HL-60 (cell line): ENCODE data around the gene WDFY4.

ENCODE experiments used
- DNase-seq, 2 experiments: peaks; one replicate each; pipeline ENCODE4 v3.0.0-alpha.2; 2010 to 2020; ENCODE audit warnings: low read depth in 1 of 2, low spot score in 1 of 2
- H3K27ac ChIP-seq: fragments of 250-450 bp; sonication (Bioruptor Pico); replicated peaks from 2 replicates; pipeline ENCODE4 v1.5.1; 2020; ENCODE audit warnings: mild to moderate bottlenecking, moderate library complexity
- H3K27me3 ChIP-seq: fragments of 250-450 bp; sonication (Bioruptor Pico); 2 replicates; pipeline ENCODE4 v1.5.1; 2021; ENCODE audit warnings: mild to moderate bottlenecking, moderate library complexity; ENCODE audit not compliant: insufficient read depth, poor library complexity, severe bottlenecking
- H3K4me3 ChIP-seq: replicated peaks from 2 replicates; pipeline ENCODE4 v1.5.1; 2011; ENCODE audit warnings: mild to moderate bottlenecking, control low read depth, low read length; ENCODE audit not compliant: insufficient read depth
- GABPA ChIP-seq: IDR thresholded peaks from 2 replicates; pipeline ENCODE4 v1.6.1; 2012; ENCODE audit warnings: low read depth
- POLR2AphosphoS5 ChIP-seq: IDR thresholded peaks from 2 replicates; pipeline ENCODE4 v1.6.1; 2012; ENCODE audit warnings: low read depth
- SPI1 ChIP-seq: IDR thresholded peaks from 2 replicates; pipeline ENCODE4 v1.6.1; 2012; ENCODE audit warnings: low read depth, mild to moderate bottlenecking, borderline replicate concordance
- TF ChIP-seq, protein P1 (sequence below): IDR thresholded peaks from 2 replicates; pipeline ENCODE4 v1.6.1; 2012; ENCODE audit warnings: low read depth; ENCODE audit not compliant: insufficient replicate concordance
- TF ChIP-seq, protein P2 (sequence below): IDR thresholded peaks from one replicate; pipeline ENCODE4 v1.5.1; 2011; ENCODE audit warnings: low read length, control low read depth, inconsistent platforms; ENCODE audit not compliant: insufficient read depth

The WDFY4 gene

DNA sequence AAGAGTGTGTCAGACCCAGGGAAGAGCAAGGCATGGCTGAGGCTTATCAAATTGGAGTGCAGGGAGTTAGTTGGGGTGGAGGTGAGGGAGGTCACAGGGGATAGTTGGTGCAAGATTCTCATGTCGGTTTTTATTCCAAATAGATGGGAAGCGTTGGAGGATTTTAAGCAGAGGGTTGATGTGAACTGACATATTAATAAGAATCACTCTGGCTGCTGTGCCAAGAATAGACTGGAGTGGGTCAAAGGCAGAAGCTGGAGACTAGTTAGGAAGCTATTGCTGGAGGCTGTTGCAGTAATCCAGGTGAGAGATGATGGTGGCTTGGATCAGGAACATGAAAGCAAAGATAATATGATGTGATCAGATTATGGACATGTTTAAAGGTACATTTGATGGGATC, 218.5 kb downstream of the WDFY4 start:
- no peak overlapping the region for H3K27ac ChIP-seq
- DNase-seq = no peak
- no peak for TF ChIP-seq POLR2AphosphoS5
- TF ChIP-seq, protein P1, sequence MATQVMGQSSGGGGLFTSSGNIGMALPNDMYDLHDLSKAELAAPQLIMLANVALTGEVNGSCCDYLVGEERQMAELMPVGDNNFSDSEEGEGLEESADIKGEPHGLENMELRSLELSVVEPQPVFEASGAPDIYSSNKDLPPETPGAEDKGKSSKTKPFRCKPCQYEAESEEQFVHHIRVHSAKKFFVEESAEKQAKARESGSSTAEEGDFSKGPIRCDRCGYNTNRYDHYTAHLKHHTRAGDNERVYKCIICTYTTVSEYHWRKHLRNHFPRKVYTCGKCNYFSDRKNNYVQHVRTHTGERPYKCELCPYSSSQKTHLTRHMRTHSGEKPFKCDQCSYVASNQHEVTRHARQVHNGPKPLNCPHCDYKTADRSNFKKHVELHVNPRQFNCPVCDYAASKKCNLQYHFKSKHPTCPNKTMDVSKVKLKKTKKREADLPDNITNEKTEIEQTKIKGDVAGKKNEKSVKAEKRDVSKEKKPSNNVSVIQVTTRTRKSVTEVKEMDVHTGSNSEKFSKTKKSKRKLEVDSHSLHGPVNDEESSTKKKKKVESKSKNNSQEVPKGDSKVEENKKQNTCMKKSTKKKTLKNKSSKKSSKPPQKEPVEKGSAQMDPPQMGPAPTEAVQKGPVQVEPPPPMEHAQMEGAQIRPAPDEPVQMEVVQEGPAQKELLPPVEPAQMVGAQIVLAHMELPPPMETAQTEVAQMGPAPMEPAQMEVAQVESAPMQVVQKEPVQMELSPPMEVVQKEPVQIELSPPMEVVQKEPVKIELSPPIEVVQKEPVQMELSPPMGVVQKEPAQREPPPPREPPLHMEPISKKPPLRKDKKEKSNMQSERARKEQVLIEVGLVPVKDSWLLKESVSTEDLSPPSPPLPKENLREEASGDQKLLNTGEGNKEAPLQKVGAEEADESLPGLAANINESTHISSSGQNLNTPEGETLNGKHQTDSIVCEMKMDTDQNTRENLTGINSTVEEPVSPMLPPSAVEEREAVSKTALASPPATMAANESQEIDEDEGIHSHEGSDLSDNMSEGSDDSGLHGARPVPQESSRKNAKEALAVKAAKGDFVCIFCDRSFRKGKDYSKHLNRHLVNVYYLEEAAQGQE = no peak
- TF ChIP-seq, protein P2, sequence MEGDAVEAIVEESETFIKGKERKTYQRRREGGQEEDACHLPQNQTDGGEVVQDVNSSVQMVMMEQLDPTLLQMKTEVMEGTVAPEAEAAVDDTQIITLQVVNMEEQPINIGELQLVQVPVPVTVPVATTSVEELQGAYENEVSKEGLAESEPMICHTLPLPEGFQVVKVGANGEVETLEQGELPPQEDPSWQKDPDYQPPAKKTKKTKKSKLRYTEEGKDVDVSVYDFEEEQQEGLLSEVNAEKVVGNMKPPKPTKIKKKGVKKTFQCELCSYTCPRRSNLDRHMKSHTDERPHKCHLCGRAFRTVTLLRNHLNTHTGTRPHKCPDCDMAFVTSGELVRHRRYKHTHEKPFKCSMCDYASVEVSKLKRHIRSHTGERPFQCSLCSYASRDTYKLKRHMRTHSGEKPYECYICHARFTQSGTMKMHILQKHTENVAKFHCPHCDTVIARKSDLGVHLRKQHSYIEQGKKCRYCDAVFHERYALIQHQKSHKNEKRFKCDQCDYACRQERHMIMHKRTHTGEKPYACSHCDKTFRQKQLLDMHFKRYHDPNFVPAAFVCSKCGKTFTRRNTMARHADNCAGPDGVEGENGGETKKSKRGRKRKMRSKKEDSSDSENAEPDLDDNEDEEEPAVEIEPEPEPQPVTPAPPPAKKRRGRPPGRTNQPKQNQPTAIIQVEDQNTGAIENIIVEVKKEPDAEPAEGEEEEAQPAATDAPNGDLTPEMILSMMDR = no peak
- no peak for TF ChIP-seq SPI1
- TF ChIP-seq GABPA = no peak
- H3K27me3 ChIP-seq = no peaks in the 10 kb centered on the region
- H3K4me3 ChIP-seq = no peak overlapping the region

DNA sequence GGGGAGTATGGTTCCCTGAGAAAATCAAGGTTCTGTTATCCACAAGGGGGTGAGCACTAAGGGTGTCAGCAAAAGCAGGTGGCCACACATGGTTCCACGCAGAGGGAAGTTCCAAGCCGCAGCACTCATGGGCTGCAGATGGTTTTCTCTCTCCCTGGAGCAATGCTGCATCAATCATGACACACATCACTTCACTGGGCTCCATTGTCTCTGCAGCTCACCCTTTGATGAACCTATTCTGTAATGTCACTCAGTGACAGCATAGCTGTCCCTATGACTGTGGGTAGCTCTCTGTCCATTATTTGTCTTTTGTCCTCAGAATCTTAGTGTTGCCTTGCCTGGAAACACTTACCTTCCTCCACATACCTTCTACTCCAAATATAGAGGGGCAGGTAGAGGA, 220.2 kb downstream of the WDFY4 start:
- no peak for DNase-seq
- Histone ChIP-seq H3K27me3 (no peaks in the 10 kb centered on the region), H3K27ac (no peak overlapping the region), H3K4me3 (no peak overlapping the region)
- TF ChIP-seq SPI1 = no peak
- no peak for TF ChIP-seq POLR2AphosphoS5
- TF ChIP-seq, protein P2 = no peak
- no peak for TF ChIP-seq GABPA
- TF ChIP-seq, protein P1 = no peak

DNA sequence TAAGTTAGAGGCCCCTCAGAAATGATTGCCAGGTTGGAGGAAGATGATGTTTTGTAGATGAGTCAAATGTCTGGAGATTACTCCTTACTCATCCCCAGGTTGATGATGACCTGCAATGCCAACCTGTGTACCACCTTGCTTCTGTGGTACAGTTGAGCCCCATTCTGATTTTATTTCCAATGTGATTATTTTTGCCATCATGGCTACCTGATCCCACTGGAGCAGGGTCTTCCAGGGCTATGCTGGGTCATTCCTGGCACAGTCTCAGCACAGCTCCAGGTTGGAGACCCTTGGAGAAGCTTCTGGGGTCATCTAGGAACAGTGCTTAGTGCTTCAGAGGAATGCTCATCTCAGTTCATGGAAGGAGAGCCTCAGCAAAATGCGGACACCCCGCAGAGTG, 220.6 kb downstream of the WDFY4 start:
- no peak overlapping the region for H3K27ac ChIP-seq
- H3K27me3 ChIP-seq = no peaks in the 10 kb centered on the region
- H3K4me3 ChIP-seq = no peak overlapping the region
- DNase-seq = no peak
- TF ChIP-seq, protein P1 = no peak
- TF ChIP-seq POLR2AphosphoS5 (no peak), SPI1 (no peak), GABPA (no peak)
- TF ChIP-seq, protein P2 = no peak
